ENCODE data around the gene CFAP77. TPM values are rescaled to one million over a fixed set of nuclear protein-coding genes. Genes with fewer than 3 reads are reported as not detected.

The CFAP77 gene
- total and polyA plus RNA-seq, 2 experiments from 2014 or later: not detected

DNA sequence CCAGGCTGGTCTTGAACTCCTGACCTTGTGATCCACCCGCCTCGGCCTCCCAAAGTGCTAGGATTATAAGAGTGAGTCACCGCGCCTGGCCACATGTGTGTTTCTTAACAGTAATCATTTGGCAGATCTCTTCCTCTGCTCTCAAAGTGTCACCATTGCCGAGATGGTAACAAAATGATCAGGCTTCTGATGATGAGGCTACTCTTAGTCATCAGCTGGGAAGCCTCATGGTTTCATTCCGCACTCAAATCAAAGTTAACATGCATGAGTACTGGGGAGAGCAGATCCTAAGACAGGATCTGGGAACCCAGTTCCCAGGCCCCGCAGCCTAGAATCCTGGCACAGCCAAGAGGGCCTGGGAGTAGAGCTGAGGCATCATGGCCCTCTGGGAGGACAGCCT, 199.8 kb downstream of the CFAP77 start:
- TF ChIP-seq EZH2 (IDR thresholded peaks at IDR 0.05; ENCODE audit: insufficient read depth, poor library complexity, severe bottlenecking) (no peak), EZH2phosphoT487 (IDR thresholded peaks at IDR 0.05; ENCODE audit: insufficient read depth, low read depth) (no peak)
- no peaks in the 10 kb centered on the region for H3K79me2 ChIP-seq (ENCODE audit: insufficient read depth)
- DNase-seq: peak; percentile 96
- H3K4me1 ChIP-seq (ENCODE audit: insufficient read depth): peaks cover 8% of the 10 kb centered on the region; the same call in 1 of the 2 replicates
- H3K36me3 ChIP-seq (ENCODE audit: low read depth): peaks cover 16% of the 10 kb centered on the region; the same call in 1 of the 2 replicates
- in situ Hi-C loops (cut with MboI): no loop called here
- no peaks in the 10 kb centered on the region for H3K27me3 ChIP-seq (replicated peaks; ENCODE audit: insufficient read depth)
- H3K9me2 ChIP-seq (ENCODE audit: insufficient read depth): no peaks in the 10 kb centered on the region
- no peak overlapping the region for H3K4me2 ChIP-seq (ENCODE audit: unreplicated experiment)
- H4K20me1 ChIP-seq (ENCODE audit: insufficient read depth): no peaks in the 10 kb centered on the region
- WGBS, 2 experiments (ENCODE audit: low coverage in 1 of 2, low lambda C conversion rate in 2 of 2, missing lambda C conversion rate in 2 of 2): 17 to 26% methylated on average over 7 of the region's 7 CpGs
- H3K27ac ChIP-seq: peak overlapping the region; percentile 70
- no peaks in the 10 kb centered on the region for H3K9me3 ChIP-seq (ENCODE audit: low read depth)
- peaks cover 22% of the 10 kb centered on the region for H3F3A ChIP-seq (ENCODE audit: insufficient read depth)
- H3K9ac ChIP-seq: peak overlapping the region; percentile 32; the same call in 1 of the 2 replicates
- H3K4me3 ChIP-seq: no peak overlapping the region
- H2AFZ ChIP-seq: no peak overlapping the region

DNA sequence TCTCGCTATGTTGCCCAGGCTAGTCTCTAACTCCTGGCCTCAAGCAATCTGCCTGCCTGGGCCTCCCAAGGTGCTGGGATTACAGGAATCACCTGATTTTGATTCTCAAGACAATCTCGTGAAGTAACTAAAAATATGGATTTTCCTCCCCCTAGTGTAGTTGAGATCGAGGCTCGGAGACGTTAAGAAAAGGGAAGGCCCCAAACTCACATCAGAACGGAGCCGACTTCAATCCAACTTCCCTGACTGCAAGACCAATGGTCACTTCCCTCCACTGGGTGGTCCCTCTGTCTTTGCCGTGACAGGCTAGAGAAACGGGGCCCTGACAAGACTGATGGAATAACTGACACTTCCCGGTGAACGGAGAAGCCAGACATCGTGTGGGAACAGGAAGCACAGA, 200.7 kb downstream of the CFAP77 start:
- no peaks in the 10 kb centered on the region for H3K79me2 ChIP-seq (ENCODE audit: insufficient read depth)
- H3K4me2 ChIP-seq (ENCODE audit: unreplicated experiment): no peak overlapping the region
- peaks cover 22% of the 10 kb centered on the region for H3F3A ChIP-seq (ENCODE audit: insufficient read depth)
- no peak overlapping the region for H3K9ac ChIP-seq
- H4K20me1 ChIP-seq (ENCODE audit: insufficient read depth): no peaks in the 10 kb centered on the region
- no peak overlapping the region for H3K4me3 ChIP-seq
- no peaks in the 10 kb centered on the region for H3K27me3 ChIP-seq (replicated peaks; ENCODE audit: insufficient read depth)
- H3K36me3 ChIP-seq (ENCODE audit: low read depth): peaks cover 16% of the 10 kb centered on the region; the same call in 1 of the 2 replicates
- peak overlapping the region; percentile 70; the same call in 1 of the 2 replicates for H3K27ac ChIP-seq
- H3K9me2 ChIP-seq (ENCODE audit: insufficient read depth): no peaks in the 10 kb centered on the region
- H3K9me3 ChIP-seq (ENCODE audit: low read depth): no peaks in the 10 kb centered on the region
- no peak for DNase-seq
- no peak for TF ChIP-seq EZH2 (IDR thresholded peaks at IDR 0.05; ENCODE audit: insufficient read depth, poor library complexity, severe bottlenecking)
- no peak for TF ChIP-seq EZH2phosphoT487 (IDR thresholded peaks at IDR 0.05; ENCODE audit: insufficient read depth, low read depth)
- no peak overlapping the region for H2AFZ ChIP-seq
- peaks cover 8% of the 10 kb centered on the region; the same call in 1 of the 2 replicates for H3K4me1 ChIP-seq (ENCODE audit: insufficient read depth)
- in situ Hi-C loops (cut with MboI): no loop called here
- WGBS, 2 experiments (ENCODE audit: low coverage in 1 of 2, low lambda C conversion rate in 2 of 2, missing lambda C conversion rate in 2 of 2): 94 to 95% methylated on average over 12 of the region's 12 CpGs

DNA sequence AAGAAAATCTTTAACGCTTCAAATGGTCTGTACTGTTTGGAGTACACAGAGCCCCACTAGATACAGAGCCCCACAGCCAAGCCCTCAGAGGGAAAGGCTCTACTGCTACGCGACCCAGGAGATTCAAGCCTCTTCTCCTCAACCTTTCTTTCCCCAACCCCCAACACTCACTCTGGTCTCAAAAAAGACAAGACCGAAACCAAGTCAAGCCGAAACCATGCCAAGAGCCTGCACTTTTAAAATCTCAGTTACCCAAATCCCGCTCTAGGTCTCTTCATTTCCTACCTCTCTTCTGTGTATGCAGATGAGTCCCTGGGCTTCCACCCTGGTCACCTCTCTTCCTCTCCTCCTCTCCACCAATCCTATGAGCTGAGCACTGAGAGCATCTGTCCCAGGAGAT, 204.3 kb downstream of the CFAP77 start:
- H3K27me3 ChIP-seq (replicated peaks; ENCODE audit: insufficient read depth): no peaks in the 10 kb centered on the region
- in situ Hi-C loops (cut with MboI): no loop called here
- TF ChIP-seq EZH2 (IDR thresholded peaks at IDR 0.05; ENCODE audit: insufficient read depth, poor library complexity, severe bottlenecking) (no peak), EZH2phosphoT487 (IDR thresholded peaks at IDR 0.05; ENCODE audit: insufficient read depth, low read depth) (no peak)

DNA sequence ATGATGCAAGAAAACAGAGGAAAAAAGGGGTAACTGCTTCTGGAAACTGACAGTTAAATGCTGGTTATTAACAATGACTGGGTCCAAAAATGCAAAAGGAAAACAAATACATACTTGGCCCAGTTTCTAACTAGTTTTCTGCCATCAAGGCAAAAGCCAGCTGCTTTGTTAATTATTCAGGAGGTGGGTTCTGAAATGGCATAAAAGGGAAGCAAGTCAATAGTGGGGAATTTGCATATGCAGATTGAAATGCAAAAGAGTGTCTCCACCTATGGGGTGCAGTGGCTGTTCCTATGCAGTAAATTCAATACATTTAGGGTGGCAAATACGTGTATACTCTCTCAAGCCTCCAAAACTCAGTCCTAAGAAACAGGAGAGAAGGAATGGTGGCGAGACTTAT, 205.8 kb downstream of the CFAP77 start:
- no peaks in the 10 kb centered on the region for H3K27me3 ChIP-seq (replicated peaks; ENCODE audit: insufficient read depth)
- H3K4me1 ChIP-seq (ENCODE audit: insufficient read depth): no peaks in the 10 kb centered on the region
- peaks cover 3% of the 10 kb centered on the region for H3F3A ChIP-seq (ENCODE audit: insufficient read depth)
- no peak overlapping the region for H2AFZ ChIP-seq
- H3K27ac ChIP-seq: no peak overlapping the region
- no peaks in the 10 kb centered on the region for H3K9me2 ChIP-seq (ENCODE audit: insufficient read depth)
- WGBS, 2 experiments (ENCODE audit: low coverage in 1 of 2, low lambda C conversion rate in 2 of 2, missing lambda C conversion rate in 2 of 2): 88 to 92% methylated on average over 2 of the region's 2 CpGs
- in situ Hi-C loops (cut with MboI): no loop called here
- H3K9me3 ChIP-seq (ENCODE audit: low read depth): no peaks in the 10 kb centered on the region
- DNase-seq: no peak
- peaks cover 18% of the 10 kb centered on the region for H3K36me3 ChIP-seq (ENCODE audit: low read depth)
- H3K9ac ChIP-seq: no peak overlapping the region
- no peak overlapping the region for H3K4me2 ChIP-seq (ENCODE audit: unreplicated experiment)
- no peak overlapping the region for H3K4me3 ChIP-seq
- no peaks in the 10 kb centered on the region for H4K20me1 ChIP-seq (ENCODE audit: insufficient read depth)
- H3K79me2 ChIP-seq (ENCODE audit: insufficient read depth): no peaks in the 10 kb centered on the region
- no peak for TF ChIP-seq EZH2 (IDR thresholded peaks at IDR 0.05; ENCODE audit: insufficient read depth, poor library complexity, severe bottlenecking)
- no peak for TF ChIP-seq EZH2phosphoT487 (IDR thresholded peaks at IDR 0.05; ENCODE audit: insufficient read depth, low read depth)

More for the DNA sequence above, 204.3 kb downstream of the CFAP77 start:
- H4K20me1 ChIP-seq (ENCODE audit: insufficient read depth): no peaks in the 10 kb centered on the region
- H2AFZ ChIP-seq: no peak overlapping the region
- no peak for DNase-seq
- H3K4me3 ChIP-seq: no peak overlapping the region
- H3K27ac ChIP-seq: no peak overlapping the region
- 72 to 79% methylated on average over 6 of the region's 6 CpGs for WGBS, 2 experiments (ENCODE audit: low coverage in 1 of 2, low lambda C conversion rate in 2 of 2, missing lambda C conversion rate in 2 of 2)
- H3F3A ChIP-seq (ENCODE audit: insufficient read depth): peaks cover 16% of the 10 kb centered on the region
- H3K9me3 ChIP-seq (ENCODE audit: low read depth): no peaks in the 10 kb centered on the region
- H3K4me1 ChIP-seq (ENCODE audit: insufficient read depth): peaks cover 8% of the 10 kb centered on the region; the same call in 1 of the 2 replicates
- no peak overlapping the region for H3K9ac ChIP-seq
- no peaks in the 10 kb centered on the region for H3K79me2 ChIP-seq (ENCODE audit: insufficient read depth)
- no peaks in the 10 kb centered on the region for H3K9me2 ChIP-seq (ENCODE audit: insufficient read depth)
- H3K4me2 ChIP-seq (ENCODE audit: unreplicated experiment): no peak overlapping the region
- H3K36me3 ChIP-seq (ENCODE audit: low read depth): peaks cover 18% of the 10 kb centered on the region

DNA sequence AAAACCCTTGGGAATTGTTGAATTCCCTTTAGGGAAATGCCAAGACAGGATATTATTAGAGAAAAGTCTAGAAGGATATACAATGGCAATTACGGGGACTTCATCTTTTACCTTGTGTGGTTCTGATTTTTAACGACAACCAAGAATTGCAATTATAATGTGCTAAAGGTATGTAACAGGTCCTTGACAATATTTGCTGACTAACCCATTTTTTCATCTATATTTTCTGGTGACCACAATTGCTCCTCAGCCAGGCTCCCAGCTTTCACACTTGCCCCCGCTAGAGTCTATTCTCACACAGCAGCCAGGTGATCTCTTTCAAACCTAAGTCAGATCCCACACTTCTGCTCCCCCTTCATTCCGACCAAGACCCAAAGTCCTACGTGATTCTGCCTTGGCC, 206.7 kb downstream of the CFAP77 start:
- 90 to 93% methylated on average over 5 of the region's 5 CpGs for WGBS, 2 experiments (ENCODE audit: low coverage in 1 of 2, low lambda C conversion rate in 2 of 2, missing lambda C conversion rate in 2 of 2)
- no peak for DNase-seq

More for the DNA sequence above, 206.7 kb downstream of the CFAP77 start:
- peaks cover 18% of the 10 kb centered on the region for H3K36me3 ChIP-seq (ENCODE audit: low read depth)
- H3K9me2 ChIP-seq (ENCODE audit: insufficient read depth): no peaks in the 10 kb centered on the region
- H3K27ac ChIP-seq: no peak overlapping the region
- in situ Hi-C loops (cut with MboI): no loop called here
- no peaks in the 10 kb centered on the region for H4K20me1 ChIP-seq (ENCODE audit: insufficient read depth)
- no peak overlapping the region for H2AFZ ChIP-seq
- H3K9ac ChIP-seq: no peak overlapping the region
- no peak overlapping the region for H3K4me2 ChIP-seq (ENCODE audit: unreplicated experiment)
- no peak overlapping the region for H3K4me3 ChIP-seq
- no peaks in the 10 kb centered on the region for H3K27me3 ChIP-seq (replicated peaks; ENCODE audit: insufficient read depth)
- TF ChIP-seq EZH2phosphoT487 (IDR thresholded peaks at IDR 0.05; ENCODE audit: insufficient read depth, low read depth): no peak
- no peak for TF ChIP-seq EZH2 (IDR thresholded peaks at IDR 0.05; ENCODE audit: insufficient read depth, poor library complexity, severe bottlenecking)
- no peaks in the 10 kb centered on the region for H3K4me1 ChIP-seq (ENCODE audit: insufficient read depth)
- H3K79me2 ChIP-seq (ENCODE audit: insufficient read depth): no peaks in the 10 kb centered on the region
- H3F3A ChIP-seq (ENCODE audit: insufficient read depth): no peaks in the 10 kb centered on the region
- no peaks in the 10 kb centered on the region for H3K9me3 ChIP-seq (ENCODE audit: low read depth)
